H1 (cell line): ENCODE measurements around the gene FXYD7. TPM values are rescaled to one million over a fixed set of nuclear protein-coding genes. Genes with fewer than 3 reads are reported as not detected.

Experiments used
- CTCF ChIA-PET: fragments of 300-600 bp; sonication (Branson Sonifier 250); formaldehyde crosslinking; loops from one replicate; lab custom pipeline; 2021; ENCODE audit not compliant: partially characterized antibody; lab: Charles Lee
- POLR2A ChIA-PET: fragments of 300-600 bp; sonication (Branson Sonifier 250); formaldehyde crosslinking; loops from one replicate; lab custom pipeline; 2021; ENCODE audit warnings: inconsistent platforms; ENCODE audit not compliant: partially characterized antibody; lab: Charles Lee
- DNase-seq, 2 experiments: peaks; one replicate each; pipeline versions ENCODE4 v3.0.0 to v3.0.0-alpha.2; 2010 to 2022; ENCODE audit warnings: low spot score in 2 of 2, low read depth in 1 of 2, mixed read lengths in 1 of 2
- FAIRE-seq: peaks from 2 replicates; lab custom pipeline; 2011; peaks lifted over from hg19 to GRCh38; lab: Jason Lieb, UNC
- H2AFZ ChIP-seq: 2 replicates; pipeline ENCODE4 v1.8.1; 2012; ENCODE audit warnings: low read length, inconsistent platforms
- H2AK5ac ChIP-seq: 2 replicates; pipeline ENCODE4 v1.6.1; 2013; ENCODE audit warnings: low read depth, low read length
- H2BK120ac ChIP-seq: replicated peaks from 2 replicates; pipeline ENCODE3; 2013; ENCODE audit warnings: low read depth, low read length, inconsistent platforms
- H2BK12ac ChIP-seq: 2 replicates; pipeline ENCODE4 v1.6.1; 2013; ENCODE audit warnings: low read depth, low read length
- H2BK15ac ChIP-seq: 2 replicates; pipeline ENCODE4 v1.6.1; 2013; ENCODE audit warnings: low read length
- H2BK20ac ChIP-seq: 2 replicates; pipeline ENCODE4 v1.6.1; 2013; ENCODE audit warnings: low read length
- H2BK5ac ChIP-seq: 2 replicates; pipeline ENCODE4 v1.6.1; 2013; ENCODE audit warnings: low read depth, low read length
- H3K14ac ChIP-seq: 2 replicates; pipeline ENCODE4 v1.6.1; 2013; ENCODE audit warnings: inconsistent platforms; ENCODE audit not compliant: insufficient read length
- H3K18ac ChIP-seq: 2 replicates; pipeline ENCODE4 v1.6.1; 2013; ENCODE audit warnings: low read length; ENCODE audit errors: extremely low read depth
- H3K23ac ChIP-seq: 2 replicates; pipeline ENCODE4 v1.6.1; 2013; ENCODE audit warnings: inconsistent platforms; ENCODE audit not compliant: insufficient read length
- H3K23me2 ChIP-seq: 2 replicates; pipeline ENCODE4 v1.6.1; 2013; ENCODE audit warnings: low read depth, low read length
- H3K27ac ChIP-seq: 2 replicates; pipeline ENCODE4 v1.6.1; 2011; ENCODE audit warnings: low read depth, low read length, inconsistent platforms
- H3K27me3 ChIP-seq, 4 experiments: replicated peaks in 1 of 4; 1 replicate in 1 of 4; 2 replicates in 3 of 4; pipeline versions ENCODE4 v1.6.1 to v1.8.1; 2011 to 2013; ENCODE audit warnings: low read length in 3 of 4, mild to moderate bottlenecking in 3 of 4, inconsistent platforms in 2 of 4, mixed read lengths in 2 of 4, moderate library complexity in 1 of 4; ENCODE audit not compliant: control insufficient read depth in 3 of 4, insufficient read depth in 3 of 4; ENCODE audit errors: extremely low read depth in 1 of 4
- H3K36me3 ChIP-seq, 4 experiments: 2 replicates each; pipeline versions ENCODE4 v1.6.1 to v1.8.1; 2011 to 2013; ENCODE audit warnings: mild to moderate bottlenecking in 4 of 4, low read length in 3 of 4, moderate library complexity in 2 of 4, control low read depth in 1 of 4, inconsistent platforms in 1 of 4; ENCODE audit not compliant: insufficient read depth in 4 of 4, control insufficient read depth in 2 of 4
- H3K4ac ChIP-seq: replicated peaks from 2 replicates; pipeline ENCODE3; 2013; ENCODE audit warnings: low read length, low read depth, mixed read lengths, inconsistent platforms; ENCODE audit not compliant: insufficient read length
- H3K4me1 ChIP-seq, 4 experiments: replicated peaks in 1 of 4; 1 replicate in 1 of 4; 2 replicates in 3 of 4; pipeline versions ENCODE4 v1.6.1 to v1.8.1; 2011 to 2013; ENCODE audit warnings: low read length in 3 of 4, inconsistent platforms in 2 of 4, mixed read lengths in 1 of 4; ENCODE audit not compliant: insufficient read depth in 4 of 4, control insufficient read depth in 3 of 4
- H3K4me2 ChIP-seq, 2 experiments: 2 replicates each; pipeline versions ENCODE4 v1.6.1 to v1.8.1; 2011 to 2013; ENCODE audit warnings: low read depth in 2 of 2, low read length in 2 of 2, control low read depth in 1 of 2, inconsistent platforms in 1 of 2, mild to moderate bottlenecking in 1 of 2; ENCODE audit not compliant: insufficient read depth in 1 of 2
- H3K4me3 ChIP-seq, 4 experiments: fragments of 200-600, 300-600 bp in 1 of 4; sonication (generic), shearing (Covaris generic), sonication (Bioruptor Twin) in 1 of 4; 2 replicates each; pipeline versions ENCODE4 v1.5.1 to v1.8.1; 2011 to 2016; ENCODE audit warnings: low read length in 4 of 4, low read depth in 3 of 4, control low read depth in 2 of 4, inconsistent platforms in 2 of 4, mild to moderate bottlenecking in 2 of 4, mixed read lengths in 1 of 4, moderate library complexity in 1 of 4; ENCODE audit not compliant: insufficient read depth in 2 of 4; ENCODE audit errors: extremely low read depth in 1 of 4
- H3K56ac ChIP-seq: replicated peaks from 2 replicates; pipeline ENCODE3; 2013; ENCODE audit warnings: low read depth, mild to moderate bottlenecking, mixed read lengths, low read length, inconsistent platforms; ENCODE audit not compliant: insufficient read length
- H3K79me1 ChIP-seq: 2 replicates; pipeline ENCODE4 v1.6.1; 2013; ENCODE audit warnings: low read depth, low read length, control low read depth
- H3K79me2 ChIP-seq, 2 experiments: 2 replicates each; pipeline versions ENCODE4 v1.6.1 to v1.8.1; 2012 to 2013; ENCODE audit warnings: low read length in 2 of 2, mild to moderate bottlenecking in 2 of 2, inconsistent platforms in 1 of 2; ENCODE audit not compliant: insufficient read depth in 2 of 2, control insufficient read depth in 1 of 2
- H3K9ac ChIP-seq, 4 experiments: replicated peaks in 1 of 4; 1 replicate in 1 of 4; 2 replicates in 3 of 4; pipeline versions ENCODE4 v1.6.1 to v1.8.1; 2011 to 2013; ENCODE audit warnings: low read depth in 3 of 4, low read length in 3 of 4, control low read depth in 2 of 4, mild to moderate bottlenecking in 2 of 4, moderate library complexity in 2 of 4, inconsistent platforms in 1 of 4; ENCODE audit errors: extremely low read depth in 1 of 4
- H3K9me3 ChIP-seq, 2 experiments: 2 replicates each; pipeline versions ENCODE4 v1.6.1 to v1.8.1; 2012 to 2013; ENCODE audit warnings: mild to moderate bottlenecking in 2 of 2, moderate library complexity in 2 of 2, control low read depth in 1 of 2, inconsistent platforms in 1 of 2, low read depth in 1 of 2, low read length in 1 of 2, mixed read lengths in 1 of 2; ENCODE audit not compliant: insufficient read depth in 2 of 2
- H4K20me1 ChIP-seq, 2 experiments: replicated peaks in 1 of 2; 2 replicates each; pipeline versions ENCODE3 to v1.8.1; 2011 to 2013; ENCODE audit warnings: inconsistent platforms in 2 of 2, low read length in 2 of 2, mild to moderate bottlenecking in 1 of 2; ENCODE audit not compliant: insufficient read depth in 2 of 2, control insufficient read depth in 1 of 2
- H4K5ac ChIP-seq: 2 replicates; pipeline ENCODE4 v1.6.1; 2013; ENCODE audit warnings: low read length, low read depth, mixed read lengths, inconsistent platforms; ENCODE audit not compliant: insufficient read length
- H4K8ac ChIP-seq: 2 replicates; pipeline ENCODE4 v1.8.0; 2013; ENCODE audit warnings: mild to moderate bottlenecking, moderate library complexity, low read length, inconsistent platforms; ENCODE audit not compliant: insufficient read depth; ENCODE audit errors: extremely low read depth
- H4K91ac ChIP-seq: replicated peaks from 2 replicates; pipeline ENCODE3; 2013; ENCODE audit warnings: low read length, mixed read lengths, inconsistent platforms; ENCODE audit not compliant: insufficient read length
- BRCA1 ChIP-seq: IDR thresholded peaks from 2 replicates; pipeline ENCODE4 v1.6.1; 2012; ENCODE audit warnings: low read depth, low read length, improper control_type of control experiment
- CBX5 ChIP-seq: fragments of 300-800, 300-1000 bp; sonication (generic); IDR thresholded peaks from 2 replicates; pipeline ENCODE4 v1.7.1; 2016; ENCODE audit warnings: antibody characterized with exemption, low read length, low read depth
- CEBPB ChIP-seq: IDR thresholded peaks from 2 replicates; pipeline ENCODE4 v1.6.1; 2012; ENCODE audit warnings: low read depth, low read length
- CHD2 ChIP-seq: IDR thresholded peaks from 2 replicates; pipeline ENCODE4 v1.6.1; 2012; ENCODE audit warnings: low read length, improper control_type of control experiment
- GABPA ChIP-seq: IDR thresholded peaks from 2 replicates; pipeline ENCODE4 v1.6.1; 2011; ENCODE audit warnings: mild to moderate bottlenecking, low read length, moderate library complexity, borderline replicate concordance; ENCODE audit not compliant: insufficient read depth
- KDM1A ChIP-seq: fragments of 200-600, 300-600 bp; sonication (generic); IDR thresholded peaks from 2 replicates; pipeline ENCODE4 v1.7.1; 2016; ENCODE audit warnings: mild to moderate bottlenecking, low read length, borderline replicate concordance
- NRF1 ChIP-seq: IDR thresholded peaks from 2 replicates; pipeline ENCODE4 v1.6.1; 2011; ENCODE audit warnings: mild to moderate bottlenecking, low read depth, low read length, improper control_type of control experiment
- POLR2AphosphoS5 ChIP-seq: IDR thresholded peaks from 2 replicates; pipeline ENCODE4 v1.6.1; 2011; ENCODE audit warnings: low read depth, low read length
- SP4 ChIP-seq: IDR thresholded peaks from 2 replicates; pipeline ENCODE4 v1.6.1; 2012; ENCODE audit warnings: low read length, inconsistent platforms
- TAF1 ChIP-seq: IDR thresholded peaks from 2 replicates; pipeline ENCODE4 v1.6.1; 2011; ENCODE audit warnings: mild to moderate bottlenecking, low read depth, low read length
- WGBS, 2 experiments: shearing (Covaris generic) in 1 of 2; methylation state at CpG; one replicate each; pipeline versions ENCODE4 v1.1.6 to v1.1.7; 2013 to 2015; ENCODE audit warnings: low lambda C conversion rate in 2 of 2, mixed read lengths in 2 of 2, inconsistent platforms in 1 of 2, low coverage in 1 of 2, missing lambda C conversion rate in 1 of 2; ENCODE audit not compliant: insufficient replicate concordance in 2 of 2, insufficient coverage in 1 of 2, insufficient read length in 1 of 2; ENCODE audit errors: extremely low coverage in 1 of 2, missing lambda C conversion rate in 1 of 2; 5-methylcytosine and 5-hydroxymethylcytosine counted together
- polyA plus RNA-seq, 7 experiments: library from polyadenylated mRNA; depleted of rRNA in 3 of 7; stranded (reverse) in 5 of 7; unstranded in 2 of 7; fragments of >200 nt in 5 of 7; fragments of 200-250 nt in 2 of 7; gene quantifications; 1 replicate in 5 of 7; 2 replicates in 1 of 7; 4 replicates in 1 of 7; pipeline versions ENCODE4 v1.2.1 to v1.2.3, GENCODE V29; 2011 to 2013; ENCODE audit warnings: missing spikeins in 2 of 7, mixed read lengths in 2 of 7
- total RNA-seq: library from RNA; stranded (reverse); fragmentation: NEBNext Ultra II Directional; extraction: Animal tissue kit (Norgen Biotek cat#: 25700); gene quantifications from 2 replicates; pipeline ENCODE4 v1.2.1, GENCODE V29; 2021
- TF ChIP-seq, protein P1 (sequence below): IDR thresholded peaks from 2 replicates; pipeline ENCODE4 v1.6.1; 2012; ENCODE audit warnings: inconsistent platforms

Gene FXYD7
- total and polyA plus RNA-seq, 2 of the 8 experiments (the other 6 are each of a cell fraction or from before 2014, with no cell fraction given): 12.1 to 14.3 TPM

DNA sequence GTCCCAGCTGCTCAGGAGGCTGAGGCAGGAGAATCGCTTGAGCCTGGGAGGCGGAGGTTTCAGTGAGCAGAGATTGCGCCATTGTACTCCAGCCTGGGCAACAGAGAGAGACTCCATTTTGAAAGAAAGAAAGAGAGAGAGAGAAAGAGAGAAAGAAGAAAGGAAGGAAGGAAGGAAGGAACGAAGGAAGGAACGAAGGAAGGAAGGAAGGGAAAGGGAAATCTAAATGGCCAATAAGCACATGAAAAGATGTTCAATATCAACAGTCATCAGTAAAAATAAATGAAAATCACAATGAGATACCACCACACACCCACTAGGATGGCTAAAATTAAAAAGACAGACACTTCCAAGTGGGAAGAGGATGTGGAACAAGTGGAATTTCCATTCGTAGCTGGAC, 31.2 kb downstream of the FXYD7 start:
- Histone ChIP-seq H3K9ac (no peak overlapping the region), H2BK120ac (no peak overlapping the region), H2BK5ac (no peak overlapping the region), H2BK15ac (no peak overlapping the region), H2BK12ac (no peak overlapping the region), H3K79me2 (no peaks in the 10 kb centered on the region), H4K8ac (no peak overlapping the region), H3K27me3 (no peaks in the 10 kb centered on the region), H3K4me2 (no peak overlapping the region), H3K4me3 (no peak overlapping the region), H2AFZ (no peak overlapping the region), H4K5ac (no peak overlapping the region), H3K56ac (no peak overlapping the region), H3K23me2 (no peaks in the 10 kb centered on the region), H2AK5ac (no peak overlapping the region), H3K36me3 (peaks cover 0 to 7% (median 3%) of the 10 kb centered on the region in 4 experiments; a peak in 1 of 8 replicates), H3K27ac (no peak overlapping the region), H2BK20ac (no peak overlapping the region), H4K91ac (no peak overlapping the region), H4K20me1 (no peaks in the 10 kb centered on the region), H3K79me1 (no peaks in the 10 kb centered on the region), H3K23ac (no peak overlapping the region), H3K4ac (no peak overlapping the region), H3K9me3 (no peaks in the 10 kb centered on the region), H3K14ac (no peak overlapping the region), H3K18ac (no peak overlapping the region), H3K4me1 (no peaks in the 10 kb centered on the region)
- no peak for FAIRE-seq
- CTCF ChIA-PET: interaction anchor here (1.0 to 2.5 kb wide), 5 partner anchors 13 to 130 kb away, joined by 3 to 10 read pairs (median 3); partner anchors contain the start of gene FXYD5
- no peak for TF ChIP-seq CHD2
- no peak for TF ChIP-seq TAF1
- TF ChIP-seq CEBPB: no peak
- TF ChIP-seq SP4: no peak
- no peak for TF ChIP-seq POLR2AphosphoS5
- TF ChIP-seq KDM1A: no peak
- TF ChIP-seq, protein P1, sequence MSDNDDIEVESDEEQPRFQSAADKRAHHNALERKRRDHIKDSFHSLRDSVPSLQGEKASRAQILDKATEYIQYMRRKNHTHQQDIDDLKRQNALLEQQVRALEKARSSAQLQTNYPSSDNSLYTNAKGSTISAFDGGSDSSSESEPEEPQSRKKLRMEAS: no peak
- no peak for TF ChIP-seq BRCA1
- TF ChIP-seq NRF1: no peak
- TF ChIP-seq CBX5: no peak
- TF ChIP-seq GABPA: no peak
- POLR2A ChIA-PET: interaction anchor here (0.7 to 4.0 kb wide), 3 partner anchors 8 to 571 kb away, joined by 3 to 28 read pairs (median 21); partner anchors contain the start of genes PSENEN and U2AF1L4
- no peak for DNase-seq
- WGBS, 2 experiments: 87% methylated on average over 6 of the region's 6 CpGs; no CpG with 5 or more reads in 1 of the 2 experiments
